ENCODE results near the gene MYCBPAP.

GRCh38 chr17:50473901-50474300 lies 34.3 kb upstream of the MYCBPAP start:
- TF ChIP-seq CTCF (IDR thresholded peaks at IDR 0.05) (no peak), POLR2AphosphoS5 (IDR thresholded peaks at IDR 0.05) (no peak), POLR2A (IDR thresholded peaks at IDR 0.05) (no peak)
